Stimulated activated CD4-positive, alpha-beta T cell treated with anti-CD3 and anti-CD28 coated beads, Interleukin-2, amount 100 ng/mL, for 48 hours (primary cell): ENCODE results near the gene CCDC187.
A peak's percentile ranks its signal among the peaks of the same experiment; 100 is the strongest.
"Not testable (repeated sequence)": the region's sequence is repeated elsewhere in the genome, so short reads cannot be mapped to it uniquely, and the experiment has no call there.

Source experiments
- DNase-seq, 2 donors: peaks; one replicate each; pipeline ENCODE4 v3.0.0-alpha.2; 2020

CCDC187 gene

GRCh38 chr9:136236471-136237410 is 67.2 kb downstream of the CCDC187 start:
- not testable (repeated sequence) for DNase-seq

GRCh38 chr9:136235709-136236455 is 68.0 kb downstream of the CCDC187 start:
- DNase-seq, result no peak

- DNase-seq, result no peak
These were observed 68.7 kb downstream of the CCDC187 start for GRCh38 chr9:136235171-136235570.

GRCh38 chr9:136234597-136234996 is 69.3 kb downstream of the CCDC187 start:
- DNase-seq, result no peak

GRCh38 chr9:136233868-136234267 is 70.0 kb downstream of the CCDC187 start:
- no peak for DNase-seq

- DNase-seq, result no peak
These were observed 70.5 kb downstream of the CCDC187 start for GRCh38 chr9:136233411-136233810.

- no peak for DNase-seq
These were observed 70.9 kb downstream of the CCDC187 start for GRCh38 chr9:136232969-136233368.

- DNase-seq, result no peak
These were observed 72.2 kb downstream of the CCDC187 start for GRCh38 chr9:136231478-136232297.

GRCh38 chr9:136230773-136231172 is 73.1 kb downstream of the CCDC187 start:
- DNase-seq, result no peak

- DNase-seq, result no peak
These were observed 73.5 kb downstream of the CCDC187 start for GRCh38 chr9:136230365-136230764.

- no peak for DNase-seq
These were observed 74.5 kb downstream of the CCDC187 start for GRCh38 chr9:136229096-136230065.

GRCh38 chr9:136228107-136228875 is 75.6 kb downstream of the CCDC187 start:
- no peak for DNase-seq

- DNase-seq, result no peak
These were observed 77.0 kb downstream of the CCDC187 start for GRCh38 chr9:136226680-136227407.

- DNase-seq, result peak; percentile 67 to 73
These were observed 77.9 kb downstream of the CCDC187 start for GRCh38 chr9:136225748-136226679.

GRCh38 chr9:136225366-136225747 is 78.5 kb downstream of the CCDC187 start:
- no peak for DNase-seq

- DNase-seq, result no peak
These were observed 79.8 kb downstream of the CCDC187 start for GRCh38 chr9:136223871-136224640.

GRCh38 chr9:136222906-136223285 is 81.0 kb downstream of the CCDC187 start:
- DNase-seq, result no peak

- DNase-seq, result no peak
These were observed 81.6 kb downstream of the CCDC187 start for GRCh38 chr9:136222166-136222905.
